ENCODE data around the gene METTL9.

DNA sequence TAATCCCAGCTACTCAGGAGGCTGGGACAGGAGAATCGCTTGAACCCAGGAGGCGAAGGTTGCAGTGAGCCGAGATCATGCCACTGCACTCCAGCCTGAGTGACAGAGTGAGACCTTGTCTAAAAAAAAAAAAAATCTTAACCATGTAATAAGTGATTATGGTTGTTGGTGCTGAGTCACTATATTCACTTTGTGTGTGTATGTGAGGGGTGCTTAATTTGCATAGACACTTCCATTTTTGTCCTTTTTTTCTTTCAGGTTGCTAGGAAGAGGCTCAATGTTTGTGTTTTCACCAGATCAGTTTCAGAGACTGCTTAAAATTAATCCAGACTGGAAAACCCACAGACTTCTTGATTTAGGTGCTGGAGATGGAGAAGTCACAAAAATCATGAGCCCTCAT lies 18.2 kb downstream of the METTL9 start:
- TF ChIP-seq POLR2A (IDR thresholded peaks at IDR 0.05; ENCODE audit: low read depth, low read length): no peak
- TF ChIP-seq POLR2AphosphoS5 (IDR thresholded peaks at IDR 0.05; ENCODE audit: low read depth, low read length): no peak
